T-helper 2 cell treated with Interferon-gamma antibody and Interleukin-4, amounts not matched to agents 100 ng/mL and 5 ng/mL, for 36 hours (primary cell): Measurements from ENCODE around the gene RPS6KA3. TPM values are rescaled to one million over a fixed set of nuclear protein-coding genes. Genes with fewer than 3 reads are reported as not detected.
"Not testable (repeated sequence)": the region's sequence is repeated elsewhere in the genome, so short reads cannot be mapped to it uniquely, and the experiment has no call there.

Experiments used
- intact Hi-C: fragments of 100-400 bp; cut with micrococcal nuclease; formaldehyde crosslinking; loops from one replicate; pipeline ENCODE4 v1.15.1; 2023
- total RNA-seq: library from RNA; stranded (reverse); gene quantifications from 2 replicates; pipeline ENCODE4 v1.2.3, GENCODE V29; 2022

RPS6KA3 gene
- total RNA-seq, 1 donor from 2014 or later: 67.8 TPM

DNA sequence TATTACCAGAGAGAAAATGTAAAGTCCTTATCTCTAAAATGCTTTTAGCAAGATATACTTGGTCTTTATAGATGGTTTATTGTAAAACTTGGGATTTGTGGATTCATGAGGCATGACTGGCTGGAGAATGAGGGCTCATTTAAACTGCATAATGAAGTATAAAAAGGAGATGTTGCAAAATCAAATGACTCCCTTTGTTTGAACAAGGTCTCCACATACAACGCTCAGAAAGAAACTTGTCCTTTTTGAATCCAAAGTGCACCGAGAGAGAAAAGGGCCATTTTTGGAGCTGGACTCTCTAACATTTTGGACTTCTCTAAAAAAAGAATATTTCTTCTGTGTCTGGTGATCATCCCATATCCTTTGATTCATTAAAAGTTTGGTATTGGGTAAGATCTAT, 117.4 kb downstream of the RPS6KA3 start:
- intact Hi-C loops: loop anchor here (10.0 kb wide), 2 partner anchors 245 to 295 kb away; no protein-coding TSS in a partner anchor

DNA sequence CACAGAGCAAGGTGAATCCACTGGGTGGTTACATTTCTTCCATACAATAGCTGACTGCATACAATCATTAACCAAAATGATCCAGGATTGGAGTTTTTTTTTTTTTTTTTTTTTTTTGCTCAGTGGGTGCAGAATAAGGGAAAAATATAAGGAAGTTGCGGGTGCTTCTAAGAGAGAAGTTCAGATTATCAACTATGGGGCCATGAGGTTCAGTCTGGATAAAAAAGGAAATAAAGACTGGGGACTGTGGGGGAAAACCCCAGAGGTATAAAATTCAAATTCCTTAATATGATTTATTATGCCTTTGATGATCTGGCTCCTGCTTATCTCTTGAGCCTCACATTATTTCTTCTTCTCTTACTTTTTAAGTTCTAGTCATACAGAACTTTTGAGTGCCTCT, 119.1 kb downstream of the RPS6KA3 start:
- intact Hi-C loops: loop anchor here (10.0 kb wide), 2 partner anchors 243 to 297 kb away; no protein-coding TSS in a partner anchor

DNA sequence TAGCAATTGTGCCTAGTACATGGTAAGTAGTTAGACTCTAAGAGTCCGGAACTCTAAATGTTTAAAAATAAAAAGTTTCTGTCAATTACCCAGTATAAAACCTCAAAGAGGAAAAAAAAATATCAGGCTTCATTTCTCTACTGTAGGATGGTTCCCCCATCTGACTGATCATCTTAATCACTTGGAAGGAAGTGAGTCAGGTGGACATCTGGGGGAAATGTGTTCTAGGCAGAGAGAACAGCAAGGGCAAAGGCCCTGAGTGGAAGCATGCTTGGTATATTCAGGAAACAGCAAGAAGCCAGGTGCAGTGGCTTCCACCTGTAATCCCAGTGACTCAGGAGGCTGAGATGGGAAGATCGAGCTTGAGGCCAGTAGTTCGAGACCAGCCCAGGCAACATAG, 122.2 kb downstream of the RPS6KA3 start:
- intact Hi-C loops: loop anchor here (5.0 to 10.0 kb wide), 3 partner anchors 240 to 462 kb away; no protein-coding TSS in a partner anchor

DNA sequence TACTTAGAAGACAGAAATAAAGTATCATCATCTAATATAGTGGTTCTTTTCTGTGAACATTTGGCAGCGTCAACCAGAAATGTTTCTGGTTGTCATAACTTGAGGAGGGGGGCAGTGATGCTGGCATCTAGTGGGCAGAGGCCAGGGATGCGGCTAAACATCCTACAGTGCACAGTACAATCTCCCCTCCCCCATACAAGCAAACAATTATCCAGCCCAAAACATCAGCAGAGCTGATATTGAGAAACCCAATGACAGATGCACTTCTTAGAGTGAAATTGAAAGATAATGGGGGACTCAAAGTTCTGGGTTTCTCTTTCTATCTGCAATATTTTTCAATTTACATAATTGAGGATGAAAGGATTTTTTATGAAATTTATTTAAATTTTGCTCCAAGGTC, 123.1 kb downstream of the RPS6KA3 start:
- intact Hi-C loops: loop anchor here (5.0 to 10.0 kb wide), 3 partner anchors 239 to 461 kb away; no protein-coding TSS in a partner anchor

DNA sequence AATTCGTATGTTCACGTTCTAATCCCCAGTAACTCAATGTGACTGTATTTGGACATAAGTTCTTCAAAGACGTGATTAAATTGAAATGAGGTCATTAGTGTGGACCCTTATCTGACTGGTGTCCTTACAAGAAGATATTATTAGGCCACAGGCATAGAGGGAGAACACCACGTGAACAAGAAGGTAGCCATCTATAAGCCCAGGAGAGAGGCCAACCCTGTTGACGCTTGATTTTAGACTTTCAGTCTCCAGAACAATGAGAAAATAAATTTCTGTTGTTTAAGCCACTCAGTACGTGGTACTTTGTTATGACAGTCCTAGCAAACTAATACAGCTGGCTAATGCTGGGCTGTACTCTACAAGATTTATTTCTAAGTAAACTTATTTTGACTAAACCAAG, 123.6 kb downstream of the RPS6KA3 start:
- intact Hi-C loops: loop anchor here (5.0 to 10.0 kb wide), 3 partner anchors 238 to 461 kb away; no protein-coding TSS in a partner anchor

DNA sequence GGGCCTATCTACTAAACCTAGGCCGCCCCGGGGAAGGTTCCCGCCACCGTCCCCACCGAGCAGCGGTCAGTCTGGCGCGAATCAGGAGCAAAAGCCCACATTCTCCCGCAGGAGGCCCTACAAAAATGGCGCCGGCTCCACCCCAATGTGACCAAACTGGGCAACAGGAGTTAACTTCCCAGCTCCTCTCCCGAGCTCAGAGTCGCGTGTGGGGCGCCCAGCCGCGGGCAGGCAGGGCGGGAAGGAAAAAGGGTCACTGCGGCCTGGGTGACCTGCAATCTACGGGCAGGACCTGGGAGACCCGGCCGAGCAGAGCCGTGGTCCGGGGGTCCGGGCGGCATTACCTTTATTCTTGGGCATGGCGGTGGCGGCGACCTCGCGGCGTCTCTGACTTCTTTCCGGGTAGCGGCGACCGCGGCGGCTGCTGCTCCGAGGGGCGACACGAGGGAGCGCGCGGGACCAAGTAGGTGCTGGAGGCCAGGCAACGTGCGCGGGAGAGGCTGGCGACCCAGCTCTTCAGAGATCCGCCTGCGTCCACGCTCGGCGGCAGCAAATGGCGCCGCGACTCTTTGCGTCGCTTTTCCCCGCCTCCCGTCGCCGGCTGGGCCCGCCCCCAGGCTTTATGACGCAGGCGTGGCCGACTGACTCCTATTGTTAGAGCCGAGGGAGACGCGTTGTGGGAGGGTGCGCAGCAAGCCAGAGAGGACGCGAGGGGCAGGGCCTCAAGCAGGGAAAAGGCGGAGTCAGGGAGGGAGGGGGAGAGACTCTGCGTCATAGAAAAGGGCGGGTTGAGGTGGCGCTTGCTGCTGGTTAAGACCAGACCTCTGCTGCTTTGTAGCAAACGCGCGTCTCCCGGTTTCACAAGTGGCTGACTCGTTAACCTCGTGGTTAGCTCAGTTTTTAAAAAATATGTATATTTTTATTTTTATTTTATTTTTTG, 125.2 kb downstream of the RPS6KA3 start, which contains the start of gene EIF1AX:
Gene EIF1AX, minus strand, starts transcription at position 558 of the 940 bp plus-strand sequence. Its CDS starts 198 bp downstream, at position 360.
- intact Hi-C loops: loop anchor here (1.0 to 10.0 kb wide), 6 partner anchors 126 to 798 kb away; partner anchors contain the start of genes BCLAF3 and PDHA1

DNA sequence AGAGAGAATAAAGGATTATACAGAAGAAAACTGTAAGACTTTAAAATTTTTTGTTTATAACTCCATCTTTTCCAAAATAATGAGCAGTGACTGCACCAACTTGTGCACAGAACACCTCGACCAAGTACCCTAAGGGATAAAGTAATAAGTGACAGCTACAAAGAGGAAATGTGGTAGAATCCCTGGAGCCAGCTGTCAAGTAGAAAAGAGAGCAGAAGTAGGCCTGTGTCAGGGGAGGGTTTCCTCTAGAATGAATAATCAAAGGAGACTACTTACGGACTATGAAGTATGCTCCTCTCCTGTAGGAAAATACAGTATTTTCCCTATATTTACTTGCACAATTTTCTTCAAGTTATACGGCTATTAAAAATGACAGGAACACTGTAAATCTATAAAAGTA, 126.3 kb downstream of the RPS6KA3 start:
- intact Hi-C loops: loop anchor here (2.0 to 10.0 kb wide), 4 partner anchors 150 to 458 kb away; partner anchors contain the start of gene BCLAF3

DNA sequence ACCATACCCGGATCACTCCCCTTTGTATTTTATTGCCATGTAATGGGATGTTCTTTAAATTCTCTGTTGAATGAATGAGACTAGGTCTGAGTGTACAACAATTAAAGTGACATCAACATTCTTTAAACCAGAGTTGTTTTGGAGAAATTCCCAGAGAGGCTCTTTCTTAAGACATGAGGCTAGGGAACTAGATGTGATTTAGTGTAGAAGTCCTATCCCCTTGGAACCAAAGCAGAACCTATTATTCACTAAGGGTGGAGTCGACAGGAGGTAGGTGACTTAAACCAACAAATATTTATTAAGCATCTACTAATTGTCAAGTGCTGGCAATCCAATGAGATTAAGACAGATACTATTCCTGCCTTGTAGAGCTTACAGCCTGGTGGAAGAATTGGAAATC, 126.7 kb downstream of the RPS6KA3 start:
- intact Hi-C loops: loop anchor here (2.0 to 10.0 kb wide), 4 partner anchors 149 to 458 kb away; partner anchors contain the start of gene BCLAF3

DNA sequence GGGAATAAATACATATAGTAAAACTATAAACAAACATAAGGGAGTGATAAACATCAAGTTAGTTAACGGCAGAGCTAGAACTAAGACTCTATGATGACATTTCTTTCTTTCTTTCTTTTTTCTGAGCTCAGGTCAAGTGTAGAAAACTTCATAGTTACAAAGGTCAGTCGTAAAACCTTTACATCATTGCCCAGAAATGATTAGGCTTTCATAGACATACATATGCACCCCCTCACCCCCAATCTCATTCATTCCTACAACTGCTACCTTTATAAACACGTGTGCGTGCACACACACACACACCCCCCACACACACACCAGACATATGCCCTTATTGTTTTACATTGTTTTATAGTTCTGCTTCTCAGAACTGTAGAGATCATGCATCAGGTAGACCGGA, 130.8 kb downstream of the RPS6KA3 start:
- intact Hi-C loops: no loop called here

DNA sequence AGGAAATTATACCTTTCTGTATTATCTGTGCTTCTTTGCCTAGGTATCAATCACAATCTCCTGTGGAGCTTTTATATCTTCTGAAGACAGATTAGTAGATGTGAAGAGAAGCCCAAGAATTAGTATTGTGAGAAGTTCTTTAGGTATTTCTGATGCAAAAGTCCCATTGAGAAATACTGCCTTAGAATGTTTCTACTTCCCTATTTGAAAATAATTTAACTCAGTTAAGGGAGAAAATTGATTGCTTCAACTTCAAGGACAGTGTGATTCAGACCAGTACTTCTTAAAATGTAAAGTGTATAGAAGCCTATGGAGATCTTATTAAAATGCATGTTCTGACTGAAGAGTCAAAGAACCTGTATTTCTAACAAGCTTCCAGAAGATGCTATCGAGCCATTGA, 134.0 kb downstream of the RPS6KA3 start:
- intact Hi-C loops: no loop called here

DNA sequence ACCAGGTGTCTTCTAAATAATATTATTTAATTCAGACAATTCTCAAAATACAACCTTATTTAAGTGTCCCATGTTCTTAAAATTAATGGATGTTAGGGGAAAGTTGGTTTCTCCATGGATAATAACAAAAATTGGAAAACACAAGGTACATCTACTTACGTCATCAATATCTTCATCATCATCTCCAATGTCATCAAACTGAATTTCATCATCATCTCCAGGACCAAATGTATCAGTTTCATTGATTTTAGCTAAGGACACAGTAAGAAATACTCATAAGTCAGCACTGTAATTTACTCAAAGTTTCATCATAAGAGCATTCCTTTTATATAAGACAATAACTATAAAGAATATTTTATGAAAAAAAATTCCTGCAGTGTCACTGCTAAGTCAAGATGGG, 136.4 kb downstream of the RPS6KA3 start:
- intact Hi-C loops: no loop called here

DNA sequence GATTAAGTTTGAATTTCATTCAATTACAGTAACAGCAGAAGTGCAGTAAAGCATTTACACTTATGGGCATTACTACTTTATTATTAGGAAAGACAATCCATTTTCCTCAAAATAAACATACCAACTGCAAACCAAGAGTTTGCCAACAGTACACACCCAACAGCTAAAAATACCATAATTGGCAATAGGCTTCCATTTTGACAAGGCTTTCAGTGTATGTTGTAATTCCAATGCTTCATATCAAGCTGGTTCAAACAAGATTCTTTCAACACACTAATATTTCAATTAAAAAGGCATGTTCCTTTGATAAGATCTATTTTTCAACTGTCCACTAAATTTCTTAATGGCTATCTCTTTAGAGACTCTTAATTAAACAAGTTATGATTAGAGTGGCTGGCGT, 137.2 kb downstream of the RPS6KA3 start:
- intact Hi-C loops: no loop called here

DNA sequence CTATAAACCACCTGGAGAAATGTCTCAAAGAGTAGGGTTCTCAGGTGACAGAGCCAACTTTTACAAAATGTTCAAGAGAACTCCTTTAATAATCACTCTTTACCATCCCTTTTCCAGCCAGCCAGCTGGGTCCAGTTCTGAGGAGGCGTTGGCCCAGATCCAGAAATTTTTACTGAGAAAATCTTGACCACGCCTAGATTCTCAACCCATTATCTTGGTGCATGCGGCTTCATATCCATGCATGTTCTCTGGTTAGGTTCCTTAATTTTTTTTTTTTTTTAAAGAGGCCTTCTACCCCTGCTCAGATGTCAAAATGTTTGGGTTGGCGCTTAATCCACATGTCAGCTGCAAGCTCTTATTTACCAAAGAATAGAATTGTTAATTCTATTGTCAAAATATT, 138.0 kb downstream of the RPS6KA3 start:
- intact Hi-C loops: no loop called here

DNA sequence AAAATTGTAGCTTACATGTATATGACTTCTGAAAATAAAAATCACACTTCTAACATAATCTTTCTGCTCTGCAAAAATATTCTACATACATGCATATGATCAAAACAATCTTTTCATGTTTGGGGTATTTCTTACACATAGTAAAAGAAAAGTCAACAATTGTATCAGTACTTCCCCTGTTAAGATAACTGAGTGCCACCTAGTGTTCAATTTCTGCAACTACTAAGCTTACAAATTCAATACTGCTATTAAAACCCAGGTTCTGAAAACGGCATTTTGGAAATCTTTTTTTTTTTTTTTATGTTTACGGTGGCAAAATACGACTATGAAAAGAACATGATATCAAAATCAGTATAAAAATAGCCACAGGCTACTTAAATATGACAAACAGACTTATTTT, 139.3 kb downstream of the RPS6KA3 start:
- intact Hi-C loops: not testable (repeated sequence)

DNA sequence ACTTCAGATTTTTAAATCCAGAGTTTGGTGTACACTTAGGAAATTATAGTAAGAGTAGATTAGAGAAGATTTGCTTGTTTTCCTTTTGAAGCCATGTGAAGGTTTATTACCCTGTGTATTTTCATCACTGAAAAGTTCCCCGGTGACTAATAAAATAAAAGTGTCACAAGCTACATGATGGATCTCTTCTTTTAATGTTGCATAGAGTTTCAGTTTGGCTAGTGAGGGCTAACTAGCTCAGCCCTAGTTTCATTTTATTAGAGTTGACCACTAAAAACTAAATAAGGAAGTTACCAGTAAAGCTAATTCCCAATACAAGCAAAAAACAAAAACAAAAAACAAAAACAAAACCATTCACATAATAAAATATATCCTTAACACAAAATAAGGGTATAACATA, 139.9 kb downstream of the RPS6KA3 start:
- intact Hi-C loops: not testable (repeated sequence)

DNA sequence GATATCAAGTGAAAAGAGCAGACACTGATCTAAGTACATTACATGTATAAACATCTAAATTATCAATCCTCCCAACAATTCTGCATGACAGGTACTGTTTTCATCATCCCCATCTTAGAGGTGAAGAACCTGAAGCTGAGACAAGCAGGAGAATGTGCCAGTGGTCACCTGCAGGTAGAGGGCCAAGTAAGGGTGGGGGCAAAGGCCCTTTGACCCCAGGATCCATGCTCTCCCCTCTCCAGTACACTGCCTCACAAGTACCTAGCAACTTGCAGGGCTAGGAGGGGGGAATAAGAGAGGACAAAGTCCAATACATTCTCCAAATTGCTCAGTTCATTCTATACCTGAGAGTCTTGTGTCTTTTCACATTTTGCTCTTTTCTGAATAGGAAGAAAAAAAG, 141.7 kb downstream of the RPS6KA3 start:
- intact Hi-C loops: no loop called here

DNA sequence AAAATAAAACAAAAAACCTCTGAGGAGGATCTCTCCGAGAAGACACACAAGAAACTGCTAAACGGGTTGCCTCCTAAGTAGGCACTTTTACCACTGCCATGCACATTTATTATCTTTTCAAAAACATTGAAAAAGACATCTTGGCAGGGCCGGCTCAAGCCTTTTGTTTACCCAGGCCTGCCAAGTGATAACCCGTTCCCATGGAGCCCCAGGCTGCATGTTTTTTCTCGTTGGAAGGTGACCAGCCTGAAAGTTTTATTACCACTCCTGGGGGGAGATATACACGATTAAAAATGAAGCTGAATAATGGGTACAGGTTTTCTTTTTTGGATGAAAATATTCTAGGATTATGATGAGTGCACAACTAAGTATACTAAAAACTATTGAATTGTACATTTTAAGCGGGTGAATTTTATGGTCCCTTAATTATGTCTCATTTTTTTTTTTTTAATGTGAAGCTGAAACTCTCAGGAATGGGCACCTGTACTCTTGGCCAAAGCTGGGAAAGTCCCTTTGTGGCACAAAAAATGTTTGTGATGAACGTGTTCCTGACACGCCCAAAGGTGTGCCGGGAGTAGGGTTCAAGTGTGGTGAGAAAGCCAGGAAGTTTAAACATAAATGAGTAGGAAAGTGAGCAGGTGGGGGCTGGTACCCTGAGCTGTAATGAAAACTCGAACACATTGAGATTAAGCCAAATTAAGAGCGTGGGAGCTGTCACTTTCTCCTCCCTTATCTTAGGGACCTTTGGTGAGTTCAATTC, 148.5 kb downstream of the RPS6KA3 start:
- intact Hi-C loops: no loop called here

DNA sequence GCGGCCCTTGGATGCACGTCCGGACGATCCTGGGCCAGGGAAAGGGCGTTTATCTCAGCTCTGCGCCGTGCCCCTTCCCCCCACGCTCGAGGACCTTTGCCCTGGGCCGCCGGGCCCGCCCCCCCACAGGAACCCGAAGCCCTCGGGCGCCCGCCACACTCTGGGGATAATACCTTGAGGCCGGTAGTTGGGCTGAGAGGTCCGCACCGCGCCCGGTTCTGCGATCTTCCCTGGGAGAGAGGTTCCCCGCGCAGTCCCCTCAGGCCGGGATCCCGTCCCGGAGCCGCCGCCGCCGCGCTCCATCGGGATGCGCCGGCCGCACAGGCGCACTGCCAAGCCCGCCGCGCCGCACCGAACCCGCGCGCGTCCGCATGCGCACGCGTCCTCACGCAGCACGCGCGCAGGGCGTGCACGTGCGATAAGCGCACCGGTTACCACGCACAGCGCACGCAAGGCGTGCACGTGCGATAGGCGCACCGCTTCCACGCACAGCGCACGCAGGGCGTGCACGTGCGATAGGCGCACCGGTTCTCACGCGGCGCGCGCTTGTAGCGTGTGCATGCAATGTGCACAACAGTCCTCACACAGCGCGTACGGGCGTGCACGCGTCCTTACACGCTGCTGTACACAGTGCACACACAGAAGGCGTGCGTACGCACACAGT, 150.0 kb downstream of the RPS6KA3 start, which contains the start of gene MAP7D2:
Gene MAP7D2, minus strand, starts transcription at position 331 of the 664 bp plus-strand sequence. Its CDS starts 28 bp downstream, at position 303.
- intact Hi-C loops: no loop called here

DNA sequence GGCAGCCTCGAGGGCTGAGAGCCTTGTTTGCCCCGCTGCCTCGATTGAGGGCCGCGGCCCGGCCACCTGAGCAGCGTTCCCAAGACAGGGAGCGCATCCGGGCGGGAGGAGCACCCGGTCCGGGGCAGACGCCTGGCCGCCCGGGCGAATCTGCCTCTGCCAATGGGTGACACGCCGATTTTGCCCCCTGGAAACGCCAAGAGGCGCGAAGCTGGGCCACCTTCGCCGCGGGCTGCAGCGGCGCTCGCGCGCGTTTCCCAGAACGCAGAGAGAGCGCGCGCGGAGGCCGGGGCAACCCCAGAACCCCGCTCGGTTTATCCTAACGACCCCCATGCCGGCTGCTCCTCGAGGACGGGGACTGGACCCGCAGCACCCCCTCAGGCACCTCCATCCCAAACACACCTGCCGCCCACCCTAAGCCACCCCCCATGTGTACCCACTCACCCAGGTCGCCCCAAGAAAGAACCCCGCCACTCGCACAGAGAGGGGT, 150.6 kb downstream of the RPS6KA3 start:
- intact Hi-C loops: no loop called here

DNA sequence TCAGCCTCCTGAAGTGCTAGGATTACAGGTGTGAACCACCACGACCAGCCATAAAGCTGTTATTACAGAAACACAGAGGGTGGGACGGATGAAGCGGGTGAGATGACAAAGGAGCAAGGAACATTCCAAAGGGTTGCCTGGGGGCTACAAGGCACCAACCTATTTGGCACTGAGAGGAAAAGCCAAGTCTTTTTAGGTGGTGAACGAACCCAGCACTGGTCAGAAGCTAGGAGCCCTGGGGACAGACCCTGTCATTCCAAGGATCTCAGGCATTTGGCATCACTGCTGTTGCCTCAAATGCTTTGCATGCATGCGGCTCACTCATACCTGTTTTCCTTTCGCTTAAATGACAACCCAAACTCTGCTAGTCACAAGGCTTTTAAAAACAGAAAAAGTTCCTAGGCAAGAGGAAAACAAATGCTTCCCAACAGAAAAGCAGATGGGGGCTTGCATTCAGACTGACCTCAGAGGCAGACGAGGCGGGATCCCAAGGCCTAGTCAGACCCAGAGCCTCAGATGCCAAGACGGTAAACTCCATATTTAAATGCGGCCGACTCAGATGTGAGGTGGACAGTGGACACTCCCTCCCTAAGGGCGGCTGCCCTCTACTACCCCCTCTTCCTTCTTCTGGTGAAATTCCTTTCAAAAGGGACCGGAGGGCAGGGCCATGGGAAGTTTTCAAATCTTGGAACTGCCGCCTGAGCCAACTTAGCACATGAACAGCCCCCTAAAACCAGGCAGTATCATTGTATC, 154.5 kb downstream of the RPS6KA3 start:
- intact Hi-C loops: no loop called here
